Liver (tissue), 9 donors: ENCODE measurements around the gene MYLIP. TPM values are rescaled to one million over a fixed set of nuclear protein-coding genes. Genes with fewer than 3 reads are reported as not detected.

ENCODE experiments used
- DNase-seq: peaks from one replicate; pipeline ENCODE4 v3.0.0-alpha.2; 2017; ENCODE audit warnings: low spot score
- H3K27ac ChIP-seq, 2 donors: one replicate each; pipeline ENCODE4 v1.7.0; 2013; ENCODE audit warnings: inconsistent platforms in 2 of 2, low read length in 2 of 2, control low read depth in 1 of 2, low read depth in 1 of 2, mild to moderate bottlenecking in 1 of 2
- H3K27me3 ChIP-seq, 4 donors: one replicate each; pipeline versions ENCODE4 v1.6.1 to v1.7.0; 2013; ENCODE audit warnings: low read length in 3 of 4, inconsistent platforms in 1 of 4, mild to moderate bottlenecking in 1 of 4, moderate library complexity in 1 of 4; ENCODE audit not compliant: control insufficient read depth in 4 of 4, insufficient read depth in 4 of 4
- H3K36me3 ChIP-seq, 4 donors: one replicate each; pipeline versions ENCODE4 v1.6.1 to v1.7.0; 2013; ENCODE audit warnings: low read length in 3 of 4, mild to moderate bottlenecking in 3 of 4, low read depth in 1 of 4, moderate library complexity in 1 of 4; ENCODE audit not compliant: control insufficient read depth in 4 of 4, insufficient read depth in 3 of 4
- H3K4me1 ChIP-seq, 4 donors: one replicate each; pipeline versions ENCODE4 v1.6.1 to v1.7.0; 2013; ENCODE audit warnings: low read length in 3 of 4, mild to moderate bottlenecking in 3 of 4, moderate library complexity in 1 of 4; ENCODE audit not compliant: control insufficient read depth in 4 of 4, insufficient read depth in 4 of 4
- H3K4me3 ChIP-seq, 3 donors: one replicate each; pipeline versions ENCODE4 v1.6.1 to v1.7.0; 2013; ENCODE audit warnings: low read length in 3 of 3, control low read depth in 1 of 3, low read depth in 1 of 3, mild to moderate bottlenecking in 1 of 3
- H3K9ac ChIP-seq, 2 donors: one replicate each; pipeline ENCODE4 v1.7.0; 2013; ENCODE audit warnings: low read length in 2 of 2, mild to moderate bottlenecking in 2 of 2, moderate library complexity in 2 of 2, control low read depth in 1 of 2, low read depth in 1 of 2
- H3K9me3 ChIP-seq, 4 donors: one replicate each; pipeline versions ENCODE4 v1.6.1 to v1.7.0; 2013; ENCODE audit warnings: low read length in 3 of 4; ENCODE audit not compliant: control insufficient read depth in 4 of 4
- ATF3 ChIP-seq: IDR thresholded peaks from 2 replicates; pipeline ENCODE4 v1.6.1; 2016; ENCODE audit warnings: antibody characterized with exemption
- CTCF ChIP-seq: fragments of 150-350 bp; IDR thresholded peaks from 2 replicates; pipeline ENCODE4 v1.5.1; 2017; ENCODE audit warnings: improper control_type of control experiment, low read depth, low read length; ENCODE audit not compliant: missing input control
- EGR1 ChIP-seq, 2 donors: IDR thresholded peaks; 2 replicates each; pipeline ENCODE4 v1.6.1; 2016 to 2018; ENCODE audit warnings: antibody characterized with exemption in 2 of 2, low read depth in 2 of 2
- FOXA1 ChIP-seq: IDR thresholded peaks from 2 replicates; pipeline ENCODE4 v1.6.1; 2016; ENCODE audit warnings: antibody characterized with exemption
- FOXA2 ChIP-seq: IDR thresholded peaks from 2 replicates; pipeline ENCODE4 v1.6.1; 2016; ENCODE audit warnings: antibody characterized with exemption
- GABPA ChIP-seq, 2 donors: IDR thresholded peaks in 1 of 2; conservative IDR thresholded peaks in 1 of 2; 2 replicates each; pipeline ENCODE4 v1.6.1; 2016; ENCODE audit warnings: antibody characterized with exemption in 2 of 2, mild to moderate bottlenecking in 1 of 2, moderate library complexity in 1 of 2
- HNF4A ChIP-seq, 2 donors: conservative IDR thresholded peaks; 2 replicates each; pipeline ENCODE4 v1.6.1; 2016; ENCODE audit warnings: antibody characterized with exemption in 2 of 2, mild to moderate bottlenecking in 2 of 2
- HNF4G ChIP-seq: IDR thresholded peaks from 2 replicates; pipeline ENCODE4 v1.6.1; 2016; ENCODE audit warnings: antibody characterized with exemption
- JUND ChIP-seq, 2 donors: IDR thresholded peaks; 2 replicates each; pipeline ENCODE4 v1.6.1; 2016; ENCODE audit warnings: antibody characterized with exemption in 2 of 2
- MAX ChIP-seq: IDR thresholded peaks from 2 replicates; pipeline ENCODE4 v1.6.1; 2016; ENCODE audit warnings: antibody characterized with exemption
- NR2F2 ChIP-seq: IDR thresholded peaks from 2 replicates; pipeline ENCODE4 v1.6.1; 2016; ENCODE audit warnings: antibody characterized with exemption
- RAD21 ChIP-seq, 2 donors: IDR thresholded peaks; 2 replicates each; pipeline ENCODE4 v1.6.1; 2016; ENCODE audit warnings: antibody characterized with exemption in 2 of 2, mild to moderate bottlenecking in 2 of 2
- REST ChIP-seq: IDR thresholded peaks from 2 replicates; pipeline ENCODE4 v1.6.1; 2016; ENCODE audit warnings: antibody characterized with exemption, mild to moderate bottlenecking
- RXRA ChIP-seq, 2 donors: IDR thresholded peaks; 2 replicates each; pipeline ENCODE4 v1.6.1; 2017 to 2018; ENCODE audit warnings: antibody characterized with exemption in 2 of 2, mild to moderate bottlenecking in 1 of 2
- SP1 ChIP-seq: IDR thresholded peaks from 2 replicates; pipeline ENCODE4 v1.6.1; 2018; ENCODE audit warnings: antibody characterized with exemption, mild to moderate bottlenecking
- TAF1 ChIP-seq: conservative IDR thresholded peaks from 2 replicates; pipeline ENCODE4 v1.6.1; 2016; ENCODE audit warnings: antibody characterized with exemption, mild to moderate bottlenecking
- YY1 ChIP-seq: IDR thresholded peaks from 2 replicates; pipeline ENCODE4 v1.6.1; 2016; ENCODE audit warnings: antibody characterized with exemption, mild to moderate bottlenecking
- ZBTB33 ChIP-seq: IDR thresholded peaks from 2 replicates; pipeline ENCODE4 v1.6.1; 2016; ENCODE audit warnings: antibody characterized with exemption
- WGBS: extraction: QIAGEN DNeasy Blood & Tissue Kit; methylation state at CpG from one replicate; pipeline ENCODE4 v1.1.7; 2013; 5-methylcytosine and 5-hydroxymethylcytosine counted together
- polyA plus RNA-seq, 2 donors: library from polyadenylated mRNA; stranded (reverse) in 1 of 2; unstranded in 1 of 2; fragments of 200-250 nt in 1 of 2; fragments of >200 nt in 1 of 2; fragmentation: Nextera tagmentation in 1 of 2; extraction: Ambion mirVana in 1 of 2; gene quantifications; one replicate each; pipeline versions ENCODE4 v1.2.1 to v1.2.3, GENCODE V29; 2013 to 2015
- total RNA-seq, 2 donors: library from RNA; depleted of rRNA; stranded (reverse); fragments of >200 nt; gene quantifications; one replicate each; pipeline ENCODE4 v1.2.3, GENCODE V29; 2014
- donor health status: healthy.
- donor health status: healthy.
- donor health status: healthy.
- donor health status: healthy.
- donor health status: healthy.

MYLIP gene
- total and polyA plus RNA-seq, 4 donors: 2.7 to 29.4 (median 4.4) TPM

GRCh38 chr6:16154904-16155303 lies 26.0 kb downstream of the MYLIP start:
- no peak overlapping the region for H3K4me3 ChIP-seq
- TF ChIP-seq ATF3: no peak
- no peak for TF ChIP-seq HNF4A (conservative IDR thresholded peaks at IDR 0.05)
- TF ChIP-seq GABPA (IDR thresholded peaks at IDR 0.05 in 1 of 2, conservative IDR thresholded peaks at IDR 0.05 in 1 of 2): no peak
- TF ChIP-seq NR2F2: no peak
- TF ChIP-seq MAX: no peak
- no peak for TF ChIP-seq TAF1
- TF ChIP-seq EGR1 (IDR thresholded peaks at IDR 0.05; ENCODE audit: low read depth in 2 of 2): no peak
- TF ChIP-seq YY1: no peak
- TF ChIP-seq RAD21 (IDR thresholded peaks at IDR 0.05): no peak
- TF ChIP-seq FOXA1: no peak
- no peak for TF ChIP-seq REST
- TF ChIP-seq ZBTB33: no peak
- no peak for TF ChIP-seq RXRA (IDR thresholded peaks at IDR 0.05)
- no peak for TF ChIP-seq FOXA2
- no peak for TF ChIP-seq SP1
- TF ChIP-seq CTCF: no peak
- no peak for TF ChIP-seq JUND (IDR thresholded peaks at IDR 0.05)
- TF ChIP-seq HNF4G: no peak
- no peak overlapping the region for H3K27ac ChIP-seq
- H3K9me3 ChIP-seq: no peaks in the 10 kb centered on the region
- 96% methylated on average over 2 of the region's 2 CpGs for WGBS
- no peaks in the 10 kb centered on the region for H3K27me3 ChIP-seq
- no peak overlapping the region for H3K9ac ChIP-seq
- DNase-seq: no peak
- H3K36me3 ChIP-seq: peaks cover 0 to 2% (median 0%) of the 10 kb centered on the region in 4 donors
- H3K4me1 ChIP-seq: no peaks in the 10 kb centered on the region
